GM23338 (cell line): Measurements from ENCODE around the gene CYB5A.

Experiments used
- CREB1 ChIP-seq: fragments of 250-450 bp; sonication (Bioruptor Pico); IDR thresholded peaks from 2 replicates; pipeline ENCODE4 v1.5.0; 2020; ENCODE audit warnings: low read depth, mild to moderate bottlenecking, moderate library complexity
- EZH2 ChIP-seq: fragments of 200-600 bp; sonication (generic); IDR thresholded peaks from one replicate; pipeline ENCODE4 v1.8.0; 2017; ENCODE audit warnings: antibody characterized with exemption, mild to moderate bottlenecking, low read depth; ENCODE audit not compliant: unreplicated experiment
- JUNB ChIP-seq: IDR thresholded peaks from one replicate; pipeline ENCODE4 v1.6.1; 2016; ENCODE audit warnings: antibody characterized with exemption; ENCODE audit not compliant: unreplicated experiment
- REST ChIP-seq: IDR thresholded peaks from one replicate; pipeline ENCODE4 v1.6.1; 2018; ENCODE audit warnings: antibody characterized with exemption; ENCODE audit not compliant: unreplicated experiment

- TF ChIP-seq REST (no peak), JUNB (no peak), EZH2 (no peak), CREB1 (CRISPR knock-in tag) (no peak)
These were observed 22.7 kb downstream of the CYB5A start for GRCh38 chr18:74268933-74269620.
